Pancreas (tissue), 10 donors: Measurements from ENCODE around the gene F13B. TPM values are rescaled to one million over a fixed set of nuclear protein-coding genes. Genes with fewer than 3 reads are reported as not detected.

ENCODE experiments used
- ATAC-seq, 4 donors: fragments of 200-7000 bp; cut with Tn5 transposase; one replicate each; pipeline versions ENCODE4 v1.8.0 to v1.9.1; 2020; ENCODE audit warnings: mild to moderate bottlenecking in 4 of 4, moderate library complexity in 4 of 4
- DNase-seq, 6 donors: peaks; one replicate each; pipeline ENCODE4 v3.0.0-alpha.2; 2020
- FAIRE-seq: peaks from 2 replicates; lab custom pipeline; 2012; peaks lifted over from hg19 to GRCh38; lab: Jason Lieb, UNC
- H3K27ac ChIP-seq, 4 donors: fragments of 200-600 bp; sonication (generic); 1 replicate in 3 of 4; 2 replicates in 1 of 4; pipeline versions ENCODE4 v1.5.0 to v1.8.0; 2020
- H3K27me3 ChIP-seq, 4 donors: fragments of 200-600 bp; one replicate each; pipeline ENCODE4 v1.8.0; 2021
- H3K36me3 ChIP-seq, 3 donors: fragments of 200-600 bp; sonication (generic) in 1 of 3; one replicate each; pipeline versions ENCODE4 v1.5.0 to v1.8.0; 2020 to 2021
- H3K4me1 ChIP-seq, 3 donors: fragments of 200-600 bp; one replicate each; pipeline ENCODE4 v1.8.0; 2021
- H3K4me3 ChIP-seq, 4 donors: fragments of 200-600 bp; sonication (generic) in 2 of 4; one replicate each; pipeline versions ENCODE4 v1.5.0 to v1.8.0; 2020 to 2021
- H3K9me3 ChIP-seq, 4 donors: fragments of 200-600 bp; one replicate each; pipeline ENCODE4 v1.8.0; 2021
- WGBS, 2 donors: extraction: QIAGEN DNeasy Blood & Tissue Kit; methylation state at CpG; one replicate each; pipeline ENCODE4 v1.1.7; 2013; 5-methylcytosine and 5-hydroxymethylcytosine counted together
- intact Hi-C, 3 donors: fragments of 100-400 bp; cut with DNase I; formaldehyde crosslinking; loops; one replicate each; pipeline versions ENCODE4 v1.11.1 to v1.14.2; 2022
- polyA plus RNA-seq, 2 donors: library from polyadenylated mRNA; stranded (reverse); fragments of 200-250 nt; gene quantifications; one replicate each; pipeline ENCODE4 v1.2.3, GENCODE V29; 2013
- total RNA-seq, 6 donors: library from RNA; stranded (reverse); fragmentation: NEBNext Ultra II Directional in 4 of 6; extraction: Animal tissue kit (Norgen Biotek cat#: 25700) in 4 of 6; gene quantifications; one replicate each; pipeline versions ENCODE4 v1.2.1 to v1.2.4, GENCODE V29; 2021 to 2023
- TF ChIP-seq, protein P1 (sequence below), 4 donors: fragments of 200-600 bp; sonication (generic) in 3 of 4; IDR thresholded peaks; one replicate each; pipeline versions ENCODE4 v1.5.0 to v1.8.0; 2021; ENCODE audit warnings: antibody characterized with exemption in 4 of 4
- donor health status: healthy with polysubstance abuse.
- donor health status: DM: no; HTN: no; CAD: no; lungs with moderate emphysema.
- donor health status: DM: no; HTN: no; CAD: no.
- donor health status: control.
- donor health status: control.
- donor health status: Bipolar disorder and iron deficiency.
- donor health status: DM: yes; HTN: yes; CAD: no.
- donor health status: DM: no; HTN: no; CAD: no.
- donor health status: DM: no; HTN: no; CAD: no.
- donor health status: DM: yes; HTN: yes; CAD: no.

The F13B gene
- total and polyA plus RNA-seq, 8 donors = not detected

GRCh38 chr1:197076585-197076984 is 9.5 kb upstream of the F13B start:
- FAIRE-seq = no peak
- Histone ChIP-seq H3K4me3 (no peak overlapping the region), H3K9me3 (no peaks in the 10 kb centered on the region), H3K36me3 (no peaks in the 10 kb centered on the region), H3K27ac (no peak overlapping the region), H3K27me3 (no peaks in the 10 kb centered on the region), H3K4me1 (no peaks in the 10 kb centered on the region)
- 34 to 55% methylated on average over 1 of the region's 1 CpG for WGBS, 2 donors
- ATAC-seq = no peak
- intact Hi-C loops = no loop called here
- TF ChIP-seq, protein P1, sequence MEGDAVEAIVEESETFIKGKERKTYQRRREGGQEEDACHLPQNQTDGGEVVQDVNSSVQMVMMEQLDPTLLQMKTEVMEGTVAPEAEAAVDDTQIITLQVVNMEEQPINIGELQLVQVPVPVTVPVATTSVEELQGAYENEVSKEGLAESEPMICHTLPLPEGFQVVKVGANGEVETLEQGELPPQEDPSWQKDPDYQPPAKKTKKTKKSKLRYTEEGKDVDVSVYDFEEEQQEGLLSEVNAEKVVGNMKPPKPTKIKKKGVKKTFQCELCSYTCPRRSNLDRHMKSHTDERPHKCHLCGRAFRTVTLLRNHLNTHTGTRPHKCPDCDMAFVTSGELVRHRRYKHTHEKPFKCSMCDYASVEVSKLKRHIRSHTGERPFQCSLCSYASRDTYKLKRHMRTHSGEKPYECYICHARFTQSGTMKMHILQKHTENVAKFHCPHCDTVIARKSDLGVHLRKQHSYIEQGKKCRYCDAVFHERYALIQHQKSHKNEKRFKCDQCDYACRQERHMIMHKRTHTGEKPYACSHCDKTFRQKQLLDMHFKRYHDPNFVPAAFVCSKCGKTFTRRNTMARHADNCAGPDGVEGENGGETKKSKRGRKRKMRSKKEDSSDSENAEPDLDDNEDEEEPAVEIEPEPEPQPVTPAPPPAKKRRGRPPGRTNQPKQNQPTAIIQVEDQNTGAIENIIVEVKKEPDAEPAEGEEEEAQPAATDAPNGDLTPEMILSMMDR (IDR thresholded peaks at IDR 0.05) = no peak
- DNase-seq = no peak

GRCh38 chr1:197073978-197074377 is 6.9 kb upstream of the F13B start:
- H3K9me3 ChIP-seq = no peaks in the 10 kb centered on the region
- no peaks in the 10 kb centered on the region for H3K36me3 ChIP-seq
- H3K4me1 ChIP-seq = no peaks in the 10 kb centered on the region
- TF ChIP-seq, protein P1 (IDR thresholded peaks at IDR 0.05) = no peak
- WGBS, 2 donors = 59 to 73% methylated on average over 1 of the region's 1 CpG
- intact Hi-C loops = no loop called here
- no peak overlapping the region for H3K27ac ChIP-seq
- FAIRE-seq = no peak
- no peaks in the 10 kb centered on the region for H3K27me3 ChIP-seq
- no peak for DNase-seq
- no peak for ATAC-seq
- no peak overlapping the region for H3K4me3 ChIP-seq

DNA sequence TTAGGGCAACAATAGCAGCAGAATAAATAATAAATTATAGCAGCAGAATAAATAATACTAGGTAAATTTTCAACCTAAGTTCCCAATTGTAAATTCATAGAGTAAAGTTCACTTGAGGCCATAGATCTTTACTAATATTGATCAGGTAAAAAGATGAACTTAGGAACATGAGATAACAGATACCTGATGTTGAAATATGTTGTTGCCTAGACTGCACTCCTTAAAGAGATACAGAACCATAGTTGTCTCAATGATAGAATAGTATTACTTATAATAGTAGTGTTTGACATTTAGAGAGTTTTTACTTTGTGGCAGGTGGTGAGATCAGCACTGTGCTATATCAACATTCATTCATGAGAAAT is 378 bp upstream of the F13B start:
- H3K9me3 ChIP-seq = no peaks in the 10 kb centered on the region
- DNase-seq = no peak
- intact Hi-C loops = no loop called here
- H3K27ac ChIP-seq = no peak overlapping the region
- H3K27me3 ChIP-seq = no peaks in the 10 kb centered on the region
- no peak overlapping the region for H3K4me3 ChIP-seq
- no peaks in the 10 kb centered on the region for H3K36me3 ChIP-seq
- no peak for ATAC-seq
- TF ChIP-seq, protein P1 (IDR thresholded peaks at IDR 0.05) = no peak
- H3K4me1 ChIP-seq = no peaks in the 10 kb centered on the region
- FAIRE-seq = no peak

- TF ChIP-seq, protein P1 (IDR thresholded peaks at IDR 0.05) = no peak
- no peaks in the 10 kb centered on the region for H3K9me3 ChIP-seq
- ATAC-seq = no peak
- H3K27ac ChIP-seq = no peak overlapping the region
- H3K4me1 ChIP-seq = no peaks in the 10 kb centered on the region
- WGBS, 2 donors = 77 to 84% methylated on average over 1 of the region's 1 CpG
- DNase-seq = no peak
- intact Hi-C loops = no loop called here
- no peak overlapping the region for H3K4me3 ChIP-seq
- no peaks in the 10 kb centered on the region for H3K27me3 ChIP-seq
- H3K36me3 ChIP-seq = no peaks in the 10 kb centered on the region
- FAIRE-seq = no peak
Observed at GRCh38 chr1:197066277-197066676, 783 bp downstream of the F13B start.

GRCh38 chr1:197065559-197065958 is 1.5 kb downstream of the F13B start:
- Histone ChIP-seq H3K9me3 (no peaks in the 10 kb centered on the region), H3K27me3 (no peaks in the 10 kb centered on the region), H3K4me3 (no peak overlapping the region), H3K36me3 (no peaks in the 10 kb centered on the region), H3K27ac (no peak overlapping the region), H3K4me1 (no peaks in the 10 kb centered on the region)
- TF ChIP-seq, protein P1 (IDR thresholded peaks at IDR 0.05) = no peak
- no peak for FAIRE-seq
- no peak for DNase-seq
- ATAC-seq = no peak
- intact Hi-C loops = no loop called here
